GM12878 (cell line): ENCODE data around the gene LRSAM1.

Experiments
- ATF3 ChIP-seq: IDR thresholded peaks from 2 replicates; pipeline ENCODE4 v1.6.1; 2011; ENCODE audit warnings: low read depth, mild to moderate bottlenecking, low read length, moderate library complexity, borderline replicate concordance; ENCODE audit errors: extremely low read depth
- CTCF ChIP-seq, 3 experiments: IDR thresholded peaks in 2 of 3; conservative IDR thresholded peaks in 1 of 3; 2 replicates each; pipeline ENCODE4 v1.5.1; 2011; ENCODE audit warnings: low read depth in 3 of 3, low read length in 3 of 3, mild to moderate bottlenecking in 3 of 3, control low read depth in 2 of 3, moderate library complexity in 2 of 3, inconsistent platforms in 1 of 3, mixed read lengths in 1 of 3; ENCODE audit not compliant: control insufficient read depth in 2 of 3, insufficient read depth in 1 of 3; ENCODE audit errors: extremely low read depth in 1 of 3
- POLR2AphosphoS5 ChIP-seq: IDR thresholded peaks from 2 replicates; pipeline ENCODE4 v1.6.1; 2011; ENCODE audit warnings: mild to moderate bottlenecking, low read length, inconsistent platforms
- RCOR1 ChIP-seq: conservative IDR thresholded peaks from 2 replicates; pipeline ENCODE4 v1.6.1; 2012; ENCODE audit warnings: low read depth, low read length, improper control_type of control experiment
- SIN3A ChIP-seq: IDR thresholded peaks from 2 replicates; pipeline ENCODE4 v1.6.1; 2012; ENCODE audit warnings: low read depth, low read length, improper control_type of control experiment
- TARDBP ChIP-seq: IDR thresholded peaks from 2 replicates; pipeline ENCODE4 v1.6.1; 2016; ENCODE audit warnings: borderline replicate concordance
- ZNF207 ChIP-seq: fragments of 450-650 bp; IDR thresholded peaks from 2 replicates; pipeline ENCODE4 v1.6.1; 2014; ENCODE audit warnings: antibody characterized with exemption, mild to moderate bottlenecking, borderline replicate concordance

GRCh38 chr9:127474592-127474991 lies 23.3 kb downstream of the LRSAM1 start:
- TF ChIP-seq CTCF (IDR thresholded peaks at IDR 0.05 in 2 of 3, conservative IDR thresholded peaks at IDR 0.05 in 1 of 3; ENCODE audit: control insufficient read depth in 2 of 3, extremely low read depth in 1 of 3, insufficient read depth in 1 of 3, low read depth in 3 of 3, low read length in 3 of 3) (no peak), ZNF207 (no peak), RCOR1 (no peak), POLR2AphosphoS5 (no peak), SIN3A (no peak), ATF3 (no peak), TARDBP (no peak)
